ENCODE results near the gene ALOXE3.
"Not testable (repeated sequence)": the region's sequence is repeated elsewhere in the genome, so short reads cannot be mapped to it uniquely, and the experiment has no call there.

The ALOXE3 gene

GRCh38 chr17:8062807-8063483 is 55.4 kb downstream of the ALOXE3 start:
- no peak for ATAC-seq
- TF ChIP-seq ZFP3 (CRISPR knock-in tag; IDR thresholded peaks at IDR 0.05): no peak
- TF ChIP-seq TSHZ2 (CRISPR knock-in tag; IDR thresholded peaks at IDR 0.05): no peak
- no peak for TF ChIP-seq RARB (CRISPR knock-in tag; IDR thresholded peaks at IDR 0.05)
- no peak for TF ChIP-seq TCF4 (CRISPR knock-in tag; IDR thresholded peaks at IDR 0.05; ENCODE audit: borderline replicate concordance)

- no peak for ATAC-seq
- no peak for TF ChIP-seq RARB (CRISPR knock-in tag; IDR thresholded peaks at IDR 0.05)
- no peak for TF ChIP-seq ZFP3 (CRISPR knock-in tag; IDR thresholded peaks at IDR 0.05)
- TF ChIP-seq TSHZ2 (CRISPR knock-in tag; IDR thresholded peaks at IDR 0.05): no peak
- TF ChIP-seq ZNF8 (CRISPR knock-in tag; IDR thresholded peaks at IDR 0.05): no peak
- TF ChIP-seq PATZ1 (CRISPR knock-in tag; IDR thresholded peaks at IDR 0.05; ENCODE audit: borderline replicate concordance): no peak
- no peak for TF ChIP-seq ZFP30 (CRISPR knock-in tag; IDR thresholded peaks at IDR 0.05)
- no peak for TF ChIP-seq ESRRG (CRISPR knock-in tag; IDR thresholded peaks at IDR 0.05)
- no peak for TF ChIP-seq OSR1 (CRISPR knock-in tag; IDR thresholded peaks at IDR 0.05)
Observed at GRCh38 chr17:8062435-8062806, 55.9 kb downstream of the ALOXE3 start.

GRCh38 chr17:8061851-8062250 is 56.5 kb downstream of the ALOXE3 start:
- not testable (repeated sequence) for ATAC-seq

- ATAC-seq: peak; percentile 73
- TF ChIP-seq GLIS3 (CRISPR knock-in tag; IDR thresholded peaks at IDR 0.05) (no peak), PPARA (CRISPR knock-in tag; IDR thresholded peaks at IDR 0.05; ENCODE audit: borderline replicate concordance) (no peak), TSHZ2 (CRISPR knock-in tag; IDR thresholded peaks at IDR 0.05) (no peak), OSR1 (CRISPR knock-in tag; IDR thresholded peaks at IDR 0.05) (no peak), ZNF70 (CRISPR knock-in tag; IDR thresholded peaks at IDR 0.05) (no peak), CREB5 (CRISPR knock-in tag; IDR thresholded peaks at IDR 0.05; ENCODE audit: low read depth) (no peak), RARB (CRISPR knock-in tag; IDR thresholded peaks at IDR 0.05) (no peak), POU6F1 (CRISPR knock-in tag; IDR thresholded peaks at IDR 0.05; ENCODE audit: borderline replicate concordance, low read depth) (no peak), ARNTL (CRISPR knock-in tag; IDR thresholded peaks at IDR 0.05; ENCODE audit: borderline replicate concordance, low read depth) (no peak), ISL1 (CRISPR knock-in tag; IDR thresholded peaks at IDR 0.05) (no peak), ZNF8 (CRISPR knock-in tag; IDR thresholded peaks at IDR 0.05) (no peak), SNAI2 (CRISPR knock-in tag; IDR thresholded peaks at IDR 0.05) (no peak), PATZ1 (CRISPR knock-in tag; IDR thresholded peaks at IDR 0.05; ENCODE audit: borderline replicate concordance) (no peak)
Observed at GRCh38 chr17:8060274-8060673, 58.0 kb downstream of the ALOXE3 start.

Measured in SK-N-SH treated with all-trans-retinoic acid at 6 μM for 48 hours (cell line).